HTERT RPE-1 (cell line): ENCODE data around the gene SIGLEC9.

Experiments
- in situ Hi-C: fragments of 300-500 bp; cut with MboI; formaldehyde crosslinking; loops from 4 replicates; pipeline ENCODE4 v1.14.3; 2020; ENCODE audit warnings: low sequenced_read_pairs

The SIGLEC9 gene

GRCh38 chr19:51124729-51125128, at the start of gene SIGLEC9:
Gene SIGLEC9, plus strand, starts transcription at chr19:51124906. Its CDS starts 69 bp downstream, at chr19:51124975.
- in situ Hi-C loops = no loop called here

DNA sequence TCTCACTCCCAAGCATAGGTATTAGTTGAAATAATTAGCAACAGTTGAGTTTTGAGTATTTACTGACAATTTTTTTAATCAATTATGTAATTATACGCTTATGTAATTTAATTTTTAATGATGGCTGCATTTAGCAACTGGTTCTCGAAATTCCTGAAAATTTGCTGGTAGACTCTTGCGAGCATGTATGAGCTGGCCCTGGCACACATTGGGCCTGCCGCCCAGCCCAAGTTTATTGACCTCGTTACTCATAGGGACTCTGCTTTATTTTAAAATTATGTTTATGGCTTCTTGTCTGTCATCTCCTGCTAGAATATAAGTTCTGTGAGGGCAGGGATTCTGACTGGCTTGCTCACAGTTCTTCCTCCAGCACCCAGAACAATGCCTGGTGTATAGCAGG, 48.7 kb upstream of the SIGLEC9 start:
- in situ Hi-C loops = no loop called here

GRCh38 chr19:51076631-51077213, 48.0 kb upstream of the SIGLEC9 start:
- in situ Hi-C loops = no loop called here

DNA sequence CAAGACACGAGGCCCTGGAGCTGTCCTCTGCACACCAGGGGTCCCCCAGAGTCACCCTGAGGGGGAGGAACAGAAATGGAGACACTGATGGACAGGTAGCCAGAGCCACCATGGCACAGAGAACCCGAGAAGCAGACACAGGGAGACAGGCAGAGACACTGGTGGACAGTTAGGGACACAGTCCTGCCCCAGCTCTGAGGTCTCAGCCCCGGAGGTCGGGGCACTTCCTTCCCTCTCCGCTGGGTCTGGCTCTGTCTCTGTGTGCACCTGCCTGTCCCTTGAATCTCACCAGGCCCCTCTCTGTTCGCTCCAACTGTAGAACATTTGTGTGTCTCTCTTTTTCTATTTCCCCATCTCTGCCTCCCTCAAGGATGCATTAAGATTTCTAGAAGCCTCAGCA, 46.6 kb upstream of the SIGLEC9 start:
- in situ Hi-C loops = no loop called here

DNA sequence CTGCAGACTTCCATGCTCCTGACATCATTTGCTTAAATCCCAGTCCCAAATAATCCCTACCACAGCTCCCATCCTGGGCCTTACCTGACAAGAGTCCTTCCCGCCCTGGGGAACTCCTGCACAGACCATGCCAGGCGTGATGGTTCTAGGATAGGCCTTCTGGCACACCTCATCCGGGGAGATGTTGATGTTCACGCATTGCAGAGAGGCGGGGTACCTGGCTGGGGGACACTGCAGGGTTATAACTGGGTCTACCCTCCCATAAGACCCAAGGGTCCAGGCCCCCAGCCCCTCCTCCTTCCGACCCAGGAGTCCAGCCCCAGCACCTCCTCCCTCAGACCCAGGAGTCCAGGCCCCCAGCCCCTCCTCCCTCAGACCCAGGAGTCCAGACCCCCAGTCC, 46.0 kb upstream of the SIGLEC9 start:
- in situ Hi-C loops = no loop called here

GRCh38 chr19:51079481-51080110, 45.1 kb upstream of the SIGLEC9 start:
- in situ Hi-C loops = no loop called here

- in situ Hi-C loops = no loop called here
These were observed 43.2 kb upstream of the SIGLEC9 start for GRCh38 chr19:51081476-51081875.

DNA sequence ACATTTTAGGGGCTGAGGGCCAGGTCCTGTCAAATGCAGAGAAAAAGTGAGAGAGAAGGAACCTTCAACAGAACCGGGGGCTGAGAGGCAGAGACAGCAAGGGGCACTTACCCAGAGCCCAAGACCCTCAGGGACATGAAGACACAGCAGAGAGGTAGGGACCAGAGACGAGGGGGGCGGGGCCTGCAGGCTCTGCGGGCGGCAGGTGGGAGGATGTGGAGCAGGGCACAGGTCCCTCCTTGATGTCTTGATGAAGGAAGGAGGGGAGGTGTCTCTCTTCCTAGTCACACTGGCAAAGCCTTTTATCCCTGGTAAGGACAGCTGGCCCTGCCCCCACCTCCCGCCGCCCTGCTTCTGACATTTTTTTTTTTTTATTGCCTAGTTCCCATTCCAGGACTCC, 42.1 kb upstream of the SIGLEC9 start, which contains the start of gene KLK14:
Gene KLK14, minus strand, starts transcription at position 277 of the 400 bp plus-strand sequence. Its CDS starts 273 bp downstream, at position 4.
- in situ Hi-C loops = no loop called here

DNA sequence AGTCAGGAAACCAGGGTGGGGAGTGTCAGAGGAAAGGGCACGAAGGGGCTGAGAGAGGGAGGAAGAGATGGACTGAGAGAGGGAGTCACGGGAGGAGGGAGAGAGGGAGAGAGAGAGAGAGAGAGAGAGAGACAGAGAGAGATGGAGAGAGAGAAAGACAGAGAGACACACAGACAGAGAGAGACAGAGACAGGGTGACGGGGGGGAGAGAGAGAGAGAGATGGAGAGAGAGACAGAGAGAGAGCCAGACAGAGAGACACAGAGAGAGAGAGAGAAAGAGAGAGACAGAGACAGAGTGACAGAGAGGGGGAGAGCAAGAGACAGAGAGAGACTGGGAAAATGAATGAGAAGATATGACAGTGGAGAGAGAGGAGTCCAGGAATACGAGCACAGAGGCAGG, 41.5 kb upstream of the SIGLEC9 start:
- in situ Hi-C loops = no loop called here

DNA sequence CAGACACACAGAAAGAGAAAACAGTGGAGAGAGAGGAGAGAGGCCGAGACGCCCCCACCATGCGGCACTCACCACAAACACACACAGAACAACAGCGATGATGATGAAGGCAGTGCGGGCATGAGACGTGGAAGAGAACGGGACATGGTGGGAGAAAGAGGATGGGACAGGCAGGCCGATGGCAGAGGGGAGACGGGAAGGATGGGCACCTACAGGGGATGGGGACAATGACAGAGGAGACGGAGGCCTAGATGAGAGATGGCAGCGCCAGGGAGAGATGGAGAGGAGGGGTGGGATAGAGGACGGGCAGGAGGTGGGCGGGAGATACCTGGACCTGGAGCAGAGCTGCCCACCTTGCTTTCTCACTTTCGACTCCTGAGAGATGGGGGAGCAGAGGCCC, 40.9 kb upstream of the SIGLEC9 start:
- in situ Hi-C loops = no loop called here

- in situ Hi-C loops = no loop called here
These were observed 40.2 kb upstream of the SIGLEC9 start for GRCh38 chr19:51084505-51084904.

DNA sequence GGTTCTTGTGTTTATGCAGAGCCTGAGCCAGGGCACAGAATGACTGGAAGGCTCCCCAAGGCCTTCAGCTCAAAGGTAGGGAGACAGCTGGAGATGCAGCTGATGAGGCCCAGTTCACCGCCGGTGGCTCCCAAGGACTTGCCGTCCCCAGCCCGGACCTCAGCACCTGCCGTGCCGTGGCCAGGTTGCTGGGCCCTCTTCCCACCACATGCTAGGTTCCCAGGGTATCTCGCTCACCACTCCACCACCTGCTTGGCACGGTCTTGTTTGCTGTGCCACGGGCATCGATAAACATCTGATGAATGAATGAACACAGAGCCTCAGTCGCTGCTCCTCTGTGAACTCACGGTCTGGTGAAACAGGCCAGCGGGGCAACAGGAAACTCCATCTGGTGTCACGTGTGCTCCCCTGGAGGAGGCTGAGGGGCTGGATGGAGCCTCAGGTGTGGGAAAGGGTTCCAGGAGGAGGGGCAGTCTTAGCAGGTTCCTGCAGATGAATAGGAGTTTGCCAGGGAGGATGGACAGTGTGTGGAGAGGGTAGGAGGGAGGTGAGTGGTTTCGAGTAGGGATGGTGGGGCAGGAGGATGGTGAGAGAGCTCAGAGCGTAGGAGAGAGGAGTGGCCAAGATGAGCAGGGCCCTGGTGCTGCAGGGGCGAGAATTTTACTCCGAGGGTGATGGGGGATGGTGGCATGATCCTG, 38.4 kb upstream of the SIGLEC9 start:
- in situ Hi-C loops = no loop called here

- in situ Hi-C loops = no loop called here
These were observed 34.9 kb upstream of the SIGLEC9 start for GRCh38 chr19:51089786-51090185.

DNA sequence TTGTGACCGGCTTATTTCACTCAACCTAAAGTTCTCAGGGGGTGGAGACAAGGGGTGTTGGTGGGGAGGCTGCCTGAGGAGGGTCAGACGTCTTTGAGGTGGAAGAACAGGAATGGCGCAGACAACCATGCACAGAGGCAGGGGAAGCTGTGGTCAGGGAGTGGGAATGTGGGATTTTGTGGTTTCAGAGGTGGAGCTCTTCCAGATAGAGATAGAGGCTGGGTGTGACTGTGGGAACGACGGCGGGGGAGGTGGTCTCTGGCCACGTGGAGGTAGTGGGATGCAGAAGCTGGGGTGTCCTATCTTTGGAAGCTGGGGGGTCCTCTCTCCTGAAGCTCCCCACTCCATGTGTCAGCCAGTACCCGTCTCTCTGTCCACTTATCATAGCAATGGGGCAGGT, 34.2 kb upstream of the SIGLEC9 start:
- in situ Hi-C loops = no loop called here

- in situ Hi-C loops = no loop called here
These were observed 33.6 kb upstream of the SIGLEC9 start for GRCh38 chr19:51091126-51091525.

DNA sequence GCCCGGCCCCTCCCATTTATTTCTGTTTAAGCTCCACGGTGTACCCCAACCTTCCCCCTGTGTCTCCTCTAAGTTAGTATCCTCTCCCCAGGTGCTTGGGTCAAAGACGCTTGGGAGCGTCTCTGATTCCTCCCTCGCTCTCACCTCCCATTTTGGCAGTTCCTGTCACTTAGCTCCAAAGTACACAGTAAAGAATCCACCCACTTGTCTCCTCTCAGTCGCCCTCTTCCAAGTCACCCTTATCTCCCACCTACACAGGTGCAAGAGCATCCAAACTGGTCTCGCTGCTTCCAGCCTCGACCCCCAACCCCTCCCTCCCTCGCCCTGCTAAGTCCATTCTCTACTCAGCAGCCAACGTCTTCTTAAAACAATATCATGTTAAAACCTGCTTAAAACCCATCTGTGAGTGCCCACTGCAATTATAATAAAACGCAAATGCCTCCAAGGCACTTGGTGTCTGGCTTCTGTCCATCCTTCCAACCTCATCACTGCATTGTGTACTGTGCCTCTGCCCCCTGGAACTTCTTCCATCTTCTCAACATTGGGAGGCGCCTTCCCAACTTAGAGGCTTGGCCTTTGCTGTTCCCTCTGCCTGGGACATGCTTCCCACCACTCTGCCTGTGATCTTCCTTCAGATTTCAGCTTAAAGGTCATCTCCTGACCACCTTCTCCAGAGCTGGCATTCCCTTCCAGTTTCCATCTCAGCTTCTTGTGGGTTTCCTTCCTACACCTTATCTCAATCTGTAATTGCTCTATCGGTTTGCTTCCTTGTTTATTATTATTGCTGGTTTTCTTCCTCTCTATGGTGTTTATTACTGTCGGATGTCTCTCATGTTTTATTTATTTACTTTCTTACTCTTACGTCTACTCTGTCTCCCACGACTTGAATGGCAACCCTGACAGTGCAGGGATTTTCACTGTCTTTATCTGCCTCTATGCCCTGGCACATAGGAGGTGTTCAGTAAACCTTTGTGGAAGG, 32.5 kb upstream of the SIGLEC9 start:
- in situ Hi-C loops = no loop called here

- in situ Hi-C loops = no loop called here
These were observed 31.6 kb upstream of the SIGLEC9 start for GRCh38 chr19:51093101-51093500.

DNA sequence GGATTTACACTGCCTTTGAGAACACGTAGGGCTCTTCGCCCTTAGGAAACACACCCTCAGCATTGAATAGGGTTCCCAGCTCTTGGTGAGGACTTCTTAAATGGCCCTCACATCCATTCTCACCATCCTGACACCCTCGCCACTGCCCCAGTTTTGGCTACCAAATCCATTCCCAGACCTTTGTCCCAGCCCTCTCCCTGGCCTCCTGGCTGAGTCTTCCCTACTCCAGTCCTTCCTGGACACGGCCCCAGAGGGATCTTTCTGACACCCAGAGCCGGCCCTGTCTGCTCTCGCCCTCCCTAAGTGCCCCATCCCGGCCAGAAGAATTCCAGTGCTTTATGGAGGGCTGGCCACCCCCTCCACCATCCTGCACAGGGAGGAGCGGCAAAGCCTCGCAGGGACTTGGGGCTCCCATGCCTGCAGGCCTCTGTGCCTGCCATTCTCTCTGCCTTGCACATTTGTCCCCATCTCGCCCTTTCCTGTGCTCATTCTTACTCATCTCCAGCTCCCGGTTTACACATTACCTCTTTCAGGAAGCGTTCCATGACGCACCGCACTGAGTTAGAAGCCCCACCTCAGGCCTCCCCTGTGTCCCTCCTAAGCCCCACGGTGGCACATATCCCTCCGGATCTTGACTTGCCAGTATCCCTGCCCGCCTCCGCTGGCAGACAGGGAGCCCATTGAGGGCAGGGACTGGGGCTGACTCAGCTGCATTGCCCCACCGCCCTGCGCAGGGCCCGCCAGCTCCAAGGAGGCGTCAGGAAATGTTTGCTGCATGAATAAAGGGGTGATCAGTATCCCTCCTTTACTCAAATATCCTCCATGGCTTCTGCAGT, 31.0 kb upstream of the SIGLEC9 start:
- in situ Hi-C loops = no loop called here

GRCh38 chr19:51094696-51095279, 29.9 kb upstream of the SIGLEC9 start:
- in situ Hi-C loops = no loop called here
